Superior temporal gyrus (tissue), 1 donor: ENCODE data around the gene NEURL4.

Experiments used
- DNase-seq: peaks from one replicate; pipeline ENCODE4 v3.0.0-alpha.2; 2016; ENCODE audit errors: extremely low spot score

Gene NEURL4

DNA sequence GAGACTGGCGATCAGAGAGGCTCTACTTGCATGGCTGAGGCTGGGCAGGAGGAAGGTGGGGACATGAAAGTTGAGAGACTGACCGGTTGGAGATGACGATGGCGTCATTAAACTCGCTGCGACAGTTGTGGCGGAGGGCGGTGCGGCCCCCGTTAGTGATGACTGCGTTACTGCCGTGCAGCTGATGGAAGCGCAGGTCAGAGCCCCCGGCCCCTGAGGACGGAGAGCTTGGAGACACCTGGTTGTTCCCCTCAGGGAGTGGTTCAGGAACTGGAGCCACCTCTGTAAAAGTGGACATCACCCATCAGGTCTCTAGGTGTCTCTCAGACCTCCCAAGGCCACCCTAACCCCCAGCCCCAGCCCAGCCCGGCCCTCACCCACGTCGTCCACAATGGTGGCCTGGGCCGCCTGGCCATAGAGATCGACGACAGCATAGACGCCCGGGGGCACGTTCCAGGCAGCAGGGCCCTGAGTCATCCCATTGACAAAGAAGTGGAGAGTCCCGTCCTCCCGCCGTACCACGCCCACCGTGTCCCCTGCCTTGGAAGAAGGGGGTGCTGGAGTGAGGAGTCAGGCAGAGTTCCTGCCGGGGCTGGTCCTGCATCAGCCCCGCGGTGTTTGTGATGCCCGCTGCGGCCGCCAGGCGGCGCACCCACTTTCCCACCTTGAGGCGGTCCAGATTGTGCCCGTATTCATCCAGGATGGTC, 5.3 kb downstream of the NEURL4 start:
- peak; percentile 14 for DNase-seq

DNA sequence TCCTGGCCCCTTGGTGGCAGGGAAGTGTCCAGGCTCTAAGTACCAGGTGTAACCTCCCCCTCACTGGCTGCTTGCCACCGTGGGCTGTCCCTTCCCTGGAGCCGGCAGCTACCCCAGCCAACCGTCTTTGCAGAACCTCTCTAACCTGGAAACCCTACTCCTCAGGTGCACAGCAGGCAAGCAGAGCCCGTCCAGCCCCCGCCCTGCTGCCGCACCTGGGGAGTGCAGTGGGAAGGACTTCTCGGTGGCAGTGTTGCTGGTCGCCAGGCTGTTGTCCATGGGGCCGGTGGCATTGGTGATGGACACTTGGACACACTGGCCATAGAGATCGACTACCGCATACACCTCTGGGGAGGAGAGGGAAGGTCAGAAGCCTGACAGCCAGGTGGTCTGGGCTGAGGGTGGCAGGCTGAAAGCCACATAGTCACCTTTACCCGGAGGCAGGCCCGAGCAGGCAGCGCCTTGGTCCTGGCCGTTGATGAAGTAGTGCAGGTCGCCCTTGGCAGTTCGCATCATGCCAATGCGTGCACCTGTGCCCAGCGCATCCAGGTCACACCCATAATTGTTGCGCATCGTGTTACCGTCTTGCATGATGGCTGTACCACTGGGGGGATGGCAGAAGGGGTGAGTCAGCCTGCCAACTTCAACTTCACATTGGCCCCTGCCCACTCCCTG, 6.5 kb downstream of the NEURL4 start:
- no peak for DNase-seq

DNA sequence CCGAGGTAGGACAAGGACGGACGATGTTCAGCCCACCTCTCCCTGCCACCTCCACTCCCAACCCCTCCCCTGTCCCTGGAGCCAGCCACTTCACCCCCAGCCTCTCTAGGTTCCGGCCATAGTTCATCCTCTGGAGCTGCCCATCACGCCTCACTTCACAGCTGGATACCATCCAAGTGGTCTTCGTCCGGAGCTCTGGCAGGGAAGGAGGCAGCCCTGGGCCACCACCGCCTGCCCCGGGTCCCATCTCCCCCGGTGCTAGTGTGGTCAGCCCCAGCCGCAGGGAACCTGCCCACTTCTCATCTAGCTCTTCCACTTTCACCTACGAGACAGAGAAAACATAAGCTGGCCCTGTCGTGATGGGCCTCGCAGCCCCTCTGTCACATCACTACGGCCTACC, 7.7 kb downstream of the NEURL4 start:
- no peak for DNase-seq

- DNase-seq: no peak
These were observed 10.8 kb downstream of the NEURL4 start for GRCh38 chr17:7318121-7318860.

DNA sequence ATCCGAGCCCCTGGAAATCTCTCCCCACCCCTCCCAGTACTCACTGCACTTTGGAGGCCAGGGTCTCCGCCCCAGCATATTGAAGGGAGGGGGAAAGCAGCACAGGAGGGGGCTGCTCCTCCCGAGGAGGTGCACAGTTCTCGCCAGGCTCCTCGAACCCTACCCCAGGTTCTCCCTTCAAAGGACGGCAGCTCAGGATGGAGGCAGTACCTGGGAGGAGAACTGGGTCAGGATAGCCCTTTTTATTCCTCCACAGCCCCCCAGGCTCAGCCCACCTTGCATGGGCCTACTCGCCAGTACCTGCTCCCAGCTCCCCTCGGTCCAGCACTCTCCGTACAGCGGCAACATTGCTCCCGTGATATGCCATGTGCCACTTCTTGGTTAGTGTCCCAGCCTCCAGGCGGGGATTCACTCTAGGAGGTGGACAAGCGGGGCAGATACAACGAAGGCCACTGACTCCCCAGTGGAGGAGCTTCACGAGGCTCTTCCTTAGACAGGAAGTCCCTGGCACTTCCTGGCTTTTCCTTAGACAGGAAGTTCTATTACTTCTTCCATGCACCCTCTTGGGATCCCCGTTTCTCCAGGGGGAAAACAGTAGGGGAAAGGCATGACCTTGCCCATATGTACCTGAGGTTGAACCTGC, 11.9 kb downstream of the NEURL4 start:
- no peak for DNase-seq

- DNase-seq: no peak
These were observed 13.4 kb downstream of the NEURL4 start for GRCh38 chr17:7315570-7316235.

DNA sequence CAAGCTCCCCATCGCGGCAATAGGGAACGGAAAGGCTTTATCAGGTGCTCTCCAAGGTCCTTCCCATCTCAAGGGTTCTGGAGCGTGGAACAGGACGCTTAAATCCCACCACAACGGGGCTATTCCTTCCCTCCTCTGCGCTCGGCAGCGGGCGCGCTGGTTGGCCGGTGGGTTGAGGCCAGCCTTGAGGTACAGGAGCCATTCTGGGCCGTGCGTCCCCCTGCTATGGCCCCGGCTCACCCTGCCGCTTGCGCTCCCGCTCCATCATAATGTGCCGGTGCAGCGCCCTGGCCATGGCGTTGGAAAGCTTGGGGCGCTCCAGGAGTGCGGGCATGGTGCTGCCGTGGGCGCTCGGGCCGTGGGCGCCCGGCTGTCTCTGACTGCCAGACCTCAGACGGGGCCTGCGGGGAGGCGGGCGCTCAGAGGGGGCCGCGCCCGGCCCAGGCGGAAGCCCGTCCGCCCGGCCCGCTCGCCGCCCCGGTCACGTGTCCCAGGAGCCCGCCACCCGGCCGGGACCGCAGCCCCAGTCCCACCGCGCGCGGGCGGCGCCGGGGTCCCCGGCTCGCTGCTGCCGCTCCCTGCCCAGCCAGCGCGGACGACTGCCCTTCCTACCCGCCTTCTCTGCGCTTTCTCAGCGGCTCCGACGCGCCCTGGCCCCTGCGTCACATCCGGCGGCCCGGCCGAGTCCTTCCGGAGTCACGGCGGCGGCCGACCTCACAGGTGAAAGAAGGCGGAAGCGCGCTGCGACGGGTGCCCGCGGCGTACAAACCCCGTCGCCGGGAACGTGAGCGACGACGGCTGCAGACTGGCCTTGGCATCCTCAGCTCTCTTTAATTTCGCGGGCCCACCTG, 14.2 kb downstream of the NEURL4 start, which contains the start of gene GPS2:
Gene GPS2, minus strand, starts transcription at position 642 of the 851 bp plus-strand sequence. Its CDS starts 308 bp downstream, at position 334.
- DNase-seq: peak; percentile 84

GRCh38 chr17:7313890-7314718, 15.0 kb downstream of the NEURL4 start:
- no peak for DNase-seq

DNA sequence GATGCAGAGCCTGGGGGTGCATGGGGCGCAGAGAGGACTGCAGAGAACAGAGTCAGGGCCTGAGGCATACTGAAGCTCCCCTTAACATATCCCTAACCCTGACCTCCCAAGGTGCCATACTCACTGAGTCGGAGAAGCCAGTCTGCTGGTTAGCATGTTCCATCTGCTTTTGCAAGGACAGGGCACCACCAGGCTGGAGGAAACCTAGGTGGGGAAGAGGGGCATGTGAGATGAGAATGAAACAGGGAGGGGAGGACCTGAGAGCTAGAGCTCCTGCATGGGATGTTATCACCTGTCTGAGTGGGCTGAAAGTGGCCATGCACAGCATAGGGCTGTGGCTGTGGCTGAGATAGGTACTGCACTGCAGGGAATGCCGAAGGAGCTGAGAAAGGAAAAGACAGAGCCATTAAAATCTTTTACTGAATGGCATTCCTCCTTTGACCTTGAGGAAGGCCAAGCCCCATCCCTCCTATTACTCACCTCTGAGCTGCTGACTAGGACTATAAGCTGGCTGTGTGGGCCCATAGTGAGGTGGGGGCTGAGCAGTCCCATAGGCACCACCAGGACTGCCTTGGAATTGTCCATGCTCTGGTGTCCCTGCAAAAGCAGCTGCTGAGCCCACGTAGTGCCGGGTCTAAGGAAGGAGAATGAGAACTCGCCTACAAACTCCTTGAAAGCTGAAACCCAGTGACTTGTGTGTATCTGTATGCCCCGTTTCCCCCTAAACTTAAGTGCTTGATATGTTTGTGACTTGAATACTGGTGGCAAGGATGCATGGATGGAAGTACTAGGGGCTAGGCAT, 15.8 kb downstream of the NEURL4 start:
- no peak for DNase-seq

DNA sequence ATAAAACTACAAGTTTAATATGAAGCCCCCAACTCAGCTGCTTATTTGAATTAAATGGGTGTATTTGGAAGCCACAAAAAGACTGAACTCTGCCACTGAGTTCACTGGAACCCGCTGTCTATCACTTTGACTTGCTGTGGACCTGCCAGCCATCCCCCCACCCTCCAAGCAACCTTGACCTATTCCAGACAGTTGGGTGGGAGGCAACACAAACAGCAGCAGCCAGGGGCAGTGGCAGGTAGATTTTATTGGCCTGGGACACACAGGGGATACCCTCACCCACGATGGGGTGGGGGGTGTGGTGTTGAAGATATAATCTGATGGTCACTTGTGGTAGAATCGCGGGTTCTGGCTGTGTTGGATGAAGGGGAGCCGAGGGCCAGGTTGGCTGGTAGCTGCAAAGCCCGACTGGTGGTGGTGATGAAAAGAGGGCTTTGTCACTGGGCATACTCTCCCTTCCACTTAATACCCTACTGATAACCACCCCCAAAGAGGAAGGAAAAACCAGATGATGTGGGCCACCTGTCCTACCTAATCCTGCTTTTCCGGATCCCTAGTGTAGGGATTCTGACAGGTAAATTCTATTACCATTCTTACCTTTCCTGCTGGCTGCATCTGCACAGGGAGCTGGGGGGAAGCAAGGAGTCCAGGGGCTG, 16.6 kb downstream of the NEURL4 start:
- DNase-seq: no peak

GRCh38 chr17:7311110-7311705, 17.9 kb downstream of the NEURL4 start:
- no peak for DNase-seq

- no peak for DNase-seq
These were observed 19.5 kb downstream of the NEURL4 start for GRCh38 chr17:7309628-7310027.

DNA sequence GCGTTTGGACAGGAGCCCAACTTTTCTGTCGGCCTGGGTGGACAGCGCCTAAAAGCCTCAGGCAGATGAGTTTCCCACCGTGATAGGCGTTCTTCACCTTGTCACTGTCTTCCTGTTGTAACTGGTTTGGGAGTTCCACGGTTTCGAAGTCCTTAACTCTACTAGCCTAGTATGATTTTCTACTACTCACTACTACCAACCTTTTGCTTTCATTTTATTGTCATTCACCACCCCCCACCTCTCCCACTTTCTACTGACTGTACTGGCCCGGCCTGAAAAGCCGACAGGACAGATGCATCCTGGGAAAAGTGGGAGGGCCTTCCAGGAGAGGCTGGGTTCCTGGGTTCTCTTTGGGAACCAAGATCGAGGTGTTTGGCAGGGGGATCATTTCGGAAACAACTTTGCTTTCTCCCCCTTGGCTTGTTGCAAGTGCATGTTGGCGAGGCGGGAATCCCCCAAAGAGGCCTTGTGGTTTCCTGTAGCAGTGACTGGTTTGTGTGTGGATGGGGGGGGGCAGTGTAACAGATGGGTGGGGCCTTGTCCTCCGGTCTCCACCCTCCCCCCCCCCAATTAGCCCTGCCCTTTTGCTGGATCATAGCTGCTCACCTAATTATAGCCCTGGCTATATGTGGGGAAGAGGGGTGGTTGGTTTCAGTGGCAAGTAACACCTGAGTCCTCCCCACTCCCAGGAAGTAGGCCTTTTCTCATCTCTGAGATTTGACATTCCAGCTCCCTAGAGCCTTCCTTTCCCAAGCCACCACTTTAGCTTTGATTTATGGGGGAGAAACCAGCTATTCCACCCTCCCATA, 20.3 kb downstream of the NEURL4 start:
- DNase-seq: peak; percentile 57

DNA sequence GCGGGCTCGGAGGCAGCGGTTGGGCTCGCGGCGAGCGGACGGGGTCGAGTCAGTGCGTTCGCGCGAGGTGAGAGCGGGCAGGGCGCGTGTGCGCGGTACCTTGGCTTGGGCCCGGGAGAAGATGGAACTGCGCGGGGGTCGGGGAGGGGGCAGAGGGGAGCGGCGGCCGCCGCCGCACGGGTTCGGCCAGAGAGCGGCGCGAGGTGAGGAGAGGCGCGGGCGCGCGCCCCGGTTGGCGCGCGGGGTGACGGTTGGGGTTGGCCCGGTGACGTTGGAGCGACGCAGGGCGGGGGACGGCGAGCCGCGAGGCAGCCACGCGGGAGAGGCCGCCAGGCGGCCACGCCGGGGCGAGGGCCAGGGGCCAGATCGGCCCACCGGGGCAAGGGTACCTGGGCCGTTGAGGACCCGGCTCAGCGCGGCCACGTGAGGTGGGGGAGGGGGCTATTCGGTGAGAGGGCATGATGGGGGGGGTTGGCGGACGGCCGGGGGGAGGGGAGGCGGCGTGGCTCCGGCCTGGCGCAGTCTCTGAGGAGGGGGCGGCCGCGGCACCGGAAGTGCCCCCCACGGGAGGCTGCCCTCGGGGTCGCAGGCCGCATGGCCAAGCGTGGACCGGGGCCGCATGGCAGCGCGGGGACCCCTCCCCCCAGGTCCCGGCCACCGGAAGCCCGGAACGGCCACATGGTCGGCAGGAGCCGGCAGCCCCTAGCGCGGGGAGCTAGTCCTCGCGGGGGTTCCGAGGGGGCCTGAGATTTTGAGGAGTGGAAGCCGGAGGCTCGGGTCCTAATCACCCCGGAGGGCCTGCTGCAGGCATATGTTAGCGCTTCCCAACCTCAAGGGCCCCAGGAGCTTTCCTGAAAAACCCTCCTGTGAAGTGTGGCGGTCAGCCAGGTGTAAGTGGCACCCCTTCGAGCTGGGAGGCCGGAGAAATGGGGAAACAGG, 21.2 kb downstream of the NEURL4 start:
- DNase-seq: no peak

DNA sequence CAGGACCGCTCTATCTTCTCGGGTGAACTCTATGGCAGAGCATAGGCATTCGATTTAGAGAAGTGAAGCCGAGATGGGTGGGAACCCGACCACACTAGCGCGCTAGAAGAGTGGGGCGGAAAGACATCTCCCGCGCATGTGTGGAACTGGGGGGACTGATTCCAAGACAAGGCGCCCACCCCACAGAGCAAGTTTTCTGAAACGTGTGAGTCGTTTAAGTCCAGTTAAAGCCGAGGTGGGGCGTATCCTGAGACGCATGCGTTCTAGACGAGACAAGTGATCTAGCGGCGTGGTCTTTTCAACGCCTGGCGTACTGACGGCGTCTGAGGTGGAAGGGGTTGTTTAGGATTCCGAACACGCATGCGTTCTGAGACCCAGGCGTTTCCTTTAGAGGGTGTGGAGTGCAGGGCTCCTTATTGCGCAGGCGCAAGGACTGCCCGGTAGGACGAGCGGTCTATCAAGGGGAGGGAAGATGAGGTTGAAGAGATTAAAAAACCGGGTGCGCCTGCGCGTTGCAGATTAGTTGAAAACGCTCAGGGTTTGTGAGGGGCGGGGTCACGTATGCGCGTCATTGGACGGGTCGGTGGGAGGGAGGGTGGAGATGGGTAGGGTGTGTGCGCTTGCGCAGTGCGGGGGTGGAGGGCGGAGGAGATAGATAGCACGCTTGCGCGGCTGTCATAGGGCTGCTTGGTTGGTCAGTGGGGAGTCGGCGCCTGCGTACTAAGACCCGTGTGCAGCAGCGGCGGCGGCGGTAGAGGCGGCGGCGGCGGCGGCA, 22.0 kb downstream of the NEURL4 start, which contains the start of gene EIF5A:
Gene EIF5A, plus strand, starts transcription at position 718 of the 775 bp plus-strand sequence. CDS start 2,008 bp downstream, outside the sequence.
- peak; percentile 99 for DNase-seq
